SK-N-SH (cell line): ENCODE results near the gene FOXF1.

Experiments used
- SIN3A ChIP-seq: IDR thresholded peaks from 2 replicates; pipeline ENCODE4 v1.6.1; 2012; ENCODE audit warnings: low read depth, mild to moderate bottlenecking, low read length, moderate library complexity, borderline replicate concordance
- TAF1 ChIP-seq: IDR thresholded peaks from 2 replicates; pipeline ENCODE4 v1.6.1; 2012; ENCODE audit warnings: low read depth, mild to moderate bottlenecking, low read length, moderate library complexity, borderline replicate concordance
- TF ChIP-seq, protein P1 (sequence below): fragments of 200-600 bp; sonication (generic); IDR thresholded peaks from 2 replicates; pipeline ENCODE4 v1.6.1; 2017; ENCODE audit warnings: antibody characterized with exemption, mild to moderate bottlenecking, moderate library complexity

DNA sequence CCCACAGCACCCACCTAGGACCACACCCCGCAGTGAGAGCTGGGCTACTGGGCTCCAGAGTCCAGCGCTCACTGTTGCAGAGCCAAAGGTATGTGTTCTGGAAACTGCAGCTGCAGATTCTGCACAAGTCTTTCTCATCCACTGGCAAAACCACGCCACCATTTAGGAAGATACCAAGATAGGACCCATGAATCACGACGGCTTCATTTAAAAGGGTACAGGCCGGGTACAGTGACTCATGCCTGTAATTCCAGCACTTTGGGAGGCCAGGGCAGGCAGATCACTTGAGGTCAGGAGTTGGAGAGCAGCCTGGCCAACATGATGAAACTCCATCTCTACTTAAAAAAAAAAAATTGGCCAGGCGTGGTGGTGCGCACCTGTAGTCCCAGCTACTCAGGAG lies 18.8 kb downstream of the FOXF1 start:
- no peak for TF ChIP-seq SIN3A
- TF ChIP-seq, protein P1, sequence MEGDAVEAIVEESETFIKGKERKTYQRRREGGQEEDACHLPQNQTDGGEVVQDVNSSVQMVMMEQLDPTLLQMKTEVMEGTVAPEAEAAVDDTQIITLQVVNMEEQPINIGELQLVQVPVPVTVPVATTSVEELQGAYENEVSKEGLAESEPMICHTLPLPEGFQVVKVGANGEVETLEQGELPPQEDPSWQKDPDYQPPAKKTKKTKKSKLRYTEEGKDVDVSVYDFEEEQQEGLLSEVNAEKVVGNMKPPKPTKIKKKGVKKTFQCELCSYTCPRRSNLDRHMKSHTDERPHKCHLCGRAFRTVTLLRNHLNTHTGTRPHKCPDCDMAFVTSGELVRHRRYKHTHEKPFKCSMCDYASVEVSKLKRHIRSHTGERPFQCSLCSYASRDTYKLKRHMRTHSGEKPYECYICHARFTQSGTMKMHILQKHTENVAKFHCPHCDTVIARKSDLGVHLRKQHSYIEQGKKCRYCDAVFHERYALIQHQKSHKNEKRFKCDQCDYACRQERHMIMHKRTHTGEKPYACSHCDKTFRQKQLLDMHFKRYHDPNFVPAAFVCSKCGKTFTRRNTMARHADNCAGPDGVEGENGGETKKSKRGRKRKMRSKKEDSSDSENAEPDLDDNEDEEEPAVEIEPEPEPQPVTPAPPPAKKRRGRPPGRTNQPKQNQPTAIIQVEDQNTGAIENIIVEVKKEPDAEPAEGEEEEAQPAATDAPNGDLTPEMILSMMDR = no peak
- no peak for TF ChIP-seq TAF1
